ENCODE results near the gene OLAH. TPM values are rescaled to one million over a fixed set of nuclear protein-coding genes. Genes with fewer than 3 reads are reported as not detected.
"Not testable (repeated sequence)": the region's sequence is repeated elsewhere in the genome, so short reads cannot be mapped to it uniquely, and the experiment has no call there.

The OLAH gene
- total RNA-seq (not detected), polyA plus RNA-seq (not detected)

DNA sequence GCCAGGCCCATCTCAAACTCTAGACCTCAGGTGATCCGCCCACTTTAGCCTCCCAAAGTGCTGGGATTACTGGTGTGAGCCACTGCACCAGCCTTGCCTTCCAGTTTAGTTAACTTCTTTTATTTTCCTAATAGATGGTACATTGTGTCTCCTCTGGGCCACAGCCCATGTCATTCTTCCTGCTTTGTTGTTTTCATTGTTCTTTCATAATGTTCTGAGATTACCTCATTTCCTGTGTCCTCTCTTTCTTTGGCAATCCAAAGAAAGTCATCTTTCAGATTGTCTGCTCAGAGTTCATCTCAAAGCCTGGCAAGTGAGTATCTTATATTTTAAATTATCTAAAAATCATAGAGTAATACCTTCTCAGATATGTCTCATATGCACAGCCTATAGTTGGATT lies at the start of gene OLAH:
OLAH (plus strand) TSS at position 270 of the 400 bp plus-strand sequence. CDS start 3,346 bp downstream, outside the sequence.
- Mint-ChIP-seq H3K27me3 (peaks cover 18% of the 10 kb centered on the region), H3K9me3 (peaks cover 0 to 4% (median 0%) of the 10 kb centered on the region in 7 donors), H3K4me1 (peaks cover 0 to 4% (median 1%) of the 10 kb centered on the region in 4 donors), H3K27ac (no peak within 1 kb of the TSS), H3K4me3 (no peak within 1 kb of the TSS), H3K36me3 (no peaks in the 10 kb centered on the region)
- Histone ChIP-seq H3K27me3 (ENCODE audit: control insufficient read depth, insufficient read depth, low read length) (no peaks in the 10 kb centered on the region), H3K36me3 (ENCODE audit: control insufficient read depth, insufficient read depth, low read length) (no peaks in the 10 kb centered on the region), H3K9me3 (ENCODE audit: control insufficient read depth in 2 of 2, low read length in 2 of 2) (no peaks in the 10 kb centered on the region), H3K4me1 (ENCODE audit: control insufficient read depth, insufficient read depth, low read length, poor library complexity, severe bottlenecking) (no peaks in the 10 kb centered on the region), H3K27ac (ENCODE audit: insufficient read depth, low read length, poor library complexity, severe bottlenecking) (no peak within 1 kb of the TSS), H3K4me3 (ENCODE audit: low read depth, low read length) (no peak within 1 kb of the TSS)
- DNase-seq, result peak in 1 of 3 donors; percentile 54
- no peak for ATAC-seq (ENCODE audit: low read depth in 2 of 2)

DNA sequence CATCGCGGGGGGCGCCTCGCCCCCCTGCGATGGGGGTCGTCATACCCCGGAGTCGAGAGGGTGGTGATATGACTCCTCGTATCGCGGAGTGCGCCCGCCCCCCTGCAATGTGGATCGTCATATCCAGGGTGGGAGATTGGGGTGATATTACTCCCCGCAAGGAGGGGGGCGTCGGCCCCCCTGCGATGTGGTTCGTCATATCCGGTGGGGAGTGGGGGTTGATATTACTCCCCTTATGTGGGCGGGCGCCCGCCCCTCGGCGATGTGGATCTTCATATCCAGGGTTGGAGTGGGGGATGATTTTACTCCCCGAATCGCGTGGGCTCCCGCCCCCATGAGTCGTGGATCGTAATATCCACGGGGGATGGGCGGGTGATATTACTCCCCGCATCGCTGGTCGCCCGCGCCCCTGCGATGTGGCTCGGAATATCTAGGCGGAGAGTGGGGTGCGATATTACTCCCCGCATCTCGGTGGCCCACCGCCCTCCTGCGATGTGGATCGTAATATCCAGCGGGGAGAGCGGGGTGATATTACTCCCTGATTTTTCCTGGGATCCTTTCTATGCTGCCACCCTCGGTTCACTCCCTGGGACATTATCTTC lies 47.7 kb upstream of the OLAH start:
- Histone ChIP-seq H3K9me3 (ENCODE audit: control insufficient read depth in 2 of 2, low read length in 2 of 2) (no peaks in the 10 kb centered on the region), H3K36me3 (ENCODE audit: control insufficient read depth, insufficient read depth, low read length) (no peaks in the 10 kb centered on the region), H3K4me3 (ENCODE audit: low read depth, low read length) (no peak overlapping the region), H3K4me1 (ENCODE audit: control insufficient read depth, insufficient read depth, low read length, poor library complexity, severe bottlenecking) (no peaks in the 10 kb centered on the region), H3K27me3 (ENCODE audit: control insufficient read depth, insufficient read depth, low read length) (no peaks in the 10 kb centered on the region), H3K27ac (ENCODE audit: insufficient read depth, low read length, poor library complexity, severe bottlenecking) (no peak overlapping the region)
- Mint-ChIP-seq H3K9me3 (no peaks in the 10 kb centered on the region), H3K36me3 (no peaks in the 10 kb centered on the region), H3K27ac (no peak overlapping the region), H3K27me3 (no peaks in the 10 kb centered on the region), H3K4me3 (no peak overlapping the region), H3K4me1 (peaks cover 0 to 5% (median 0%) of the 10 kb centered on the region in 4 donors)
- DNase-seq, result no peak
- no peak for ATAC-seq (ENCODE audit: low read depth in 2 of 2)

DNA sequence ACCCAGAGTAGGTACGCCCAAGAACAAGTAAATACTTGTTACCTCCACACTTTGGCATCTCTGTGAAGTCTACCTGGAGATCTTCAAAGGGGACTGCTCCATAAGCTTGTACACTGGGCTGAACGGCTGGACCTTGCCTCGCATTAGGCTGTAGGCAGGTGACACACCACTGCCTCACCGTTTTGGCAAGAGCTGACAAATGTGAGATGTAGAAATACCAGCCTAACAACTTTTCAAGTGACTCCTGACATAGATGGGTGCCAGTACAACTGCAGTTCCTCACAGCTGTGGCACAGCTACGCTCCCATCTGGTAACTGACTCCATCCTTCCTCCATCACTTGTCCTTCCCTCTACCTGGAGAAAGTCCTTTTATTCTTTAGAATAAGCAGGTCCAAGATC lies 30.2 kb upstream of the OLAH start:
- DNase-seq; H3K4me3 ChIP-seq (ENCODE audit: low read depth, low read length); H3K27ac Mint-ChIP-seq; H3K36me3 ChIP-seq (ENCODE audit: control insufficient read depth, insufficient read depth, low read length); H3K4me3 Mint-ChIP-seq; H3K9me3 ChIP-seq (ENCODE audit: control insufficient read depth in 2 of 2, low read length in 2 of 2); H3K36me3 Mint-ChIP-seq; H3K27me3 Mint-ChIP-seq; H3K4me1 ChIP-seq (ENCODE audit: control insufficient read depth, insufficient read depth, low read length, poor library complexity, severe bottlenecking); H3K4me1 Mint-ChIP-seq; H3K27me3 ChIP-seq (ENCODE audit: control insufficient read depth, insufficient read depth, low read length); H3K27ac ChIP-seq (ENCODE audit: insufficient read depth, low read length, poor library complexity, severe bottlenecking); ATAC-seq (ENCODE audit: low read depth in 2 of 2); H3K9me3 Mint-ChIP-seq: not testable (repeated sequence)

DNA sequence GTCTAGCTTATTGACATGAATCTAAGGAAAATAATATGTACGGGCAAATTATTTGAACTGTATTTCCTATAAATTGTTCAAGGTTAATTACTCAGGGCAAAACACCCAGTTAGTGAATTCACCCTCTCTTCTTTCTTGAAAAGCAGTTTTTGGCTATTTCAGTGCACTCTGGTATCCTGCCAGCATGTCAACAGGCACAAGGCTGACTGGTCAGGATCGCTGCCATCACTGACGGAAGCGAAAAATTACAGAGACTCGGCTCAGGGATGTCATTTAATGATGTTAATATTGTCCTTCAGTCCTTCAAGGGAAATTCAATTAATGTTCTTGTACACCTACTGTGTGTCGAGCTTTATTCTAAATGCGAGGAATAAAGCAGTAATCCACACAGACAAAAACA lies 28.3 kb upstream of the OLAH start:
- H3K4me3 ChIP-seq (ENCODE audit: low read depth, low read length), result no peak overlapping the region
- H3K9me3 ChIP-seq (ENCODE audit: control insufficient read depth in 2 of 2, low read length in 2 of 2), result no peaks in the 10 kb centered on the region
- no peaks in the 10 kb centered on the region for H3K27me3 Mint-ChIP-seq
- H3K36me3 ChIP-seq (ENCODE audit: control insufficient read depth, insufficient read depth, low read length), result no peaks in the 10 kb centered on the region
- no peak for DNase-seq
- H3K36me3 Mint-ChIP-seq, result no peaks in the 10 kb centered on the region
- no peaks in the 10 kb centered on the region for H3K4me1 ChIP-seq (ENCODE audit: control insufficient read depth, insufficient read depth, low read length, poor library complexity, severe bottlenecking)
- no peaks in the 10 kb centered on the region for H3K27me3 ChIP-seq (ENCODE audit: control insufficient read depth, insufficient read depth, low read length)
- H3K27ac ChIP-seq (ENCODE audit: insufficient read depth, low read length, poor library complexity, severe bottlenecking), result no peak overlapping the region
- H3K9me3 Mint-ChIP-seq, result no peaks in the 10 kb centered on the region
- no peak overlapping the region for H3K4me3 Mint-ChIP-seq
- H3K27ac Mint-ChIP-seq, result no peak overlapping the region
- no peaks in the 10 kb centered on the region for H3K4me1 Mint-ChIP-seq
- ATAC-seq (ENCODE audit: low read depth in 2 of 2), result no peak

DNA sequence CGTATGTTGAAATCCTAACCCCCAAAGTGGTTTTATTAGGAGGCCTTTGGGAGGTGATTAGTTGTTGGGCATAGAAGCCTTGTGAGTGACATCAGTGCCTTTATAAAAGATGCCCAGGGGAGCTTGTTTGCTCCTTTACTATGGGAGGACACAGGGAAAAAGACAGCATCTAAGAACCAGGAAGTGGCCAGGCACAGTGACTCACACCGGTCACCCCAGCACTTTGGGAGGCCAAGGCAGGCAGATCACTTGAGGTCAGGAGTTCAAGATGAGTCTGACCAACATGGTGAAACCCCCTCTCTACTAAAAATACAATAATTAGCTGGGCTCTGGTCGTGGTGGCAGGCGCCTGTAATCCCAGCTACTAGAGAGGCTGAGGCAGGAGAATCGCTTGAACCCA lies 22.8 kb upstream of the OLAH start:
- not testable (repeated sequence) for ATAC-seq (ENCODE audit: low read depth in 2 of 2); H3K27me3 ChIP-seq (ENCODE audit: control insufficient read depth, insufficient read depth, low read length); H3K9me3 Mint-ChIP-seq; H3K4me1 ChIP-seq (ENCODE audit: control insufficient read depth, insufficient read depth, low read length, poor library complexity, severe bottlenecking); H3K4me3 ChIP-seq (ENCODE audit: low read depth, low read length); H3K36me3 ChIP-seq (ENCODE audit: control insufficient read depth, insufficient read depth, low read length); H3K4me3 Mint-ChIP-seq; H3K4me1 Mint-ChIP-seq; H3K27ac ChIP-seq (ENCODE audit: insufficient read depth, low read length, poor library complexity, severe bottlenecking); DNase-seq; H3K36me3 Mint-ChIP-seq; H3K9me3 ChIP-seq (ENCODE audit: control insufficient read depth in 2 of 2, low read length in 2 of 2); H3K27me3 Mint-ChIP-seq; H3K27ac Mint-ChIP-seq

DNA sequence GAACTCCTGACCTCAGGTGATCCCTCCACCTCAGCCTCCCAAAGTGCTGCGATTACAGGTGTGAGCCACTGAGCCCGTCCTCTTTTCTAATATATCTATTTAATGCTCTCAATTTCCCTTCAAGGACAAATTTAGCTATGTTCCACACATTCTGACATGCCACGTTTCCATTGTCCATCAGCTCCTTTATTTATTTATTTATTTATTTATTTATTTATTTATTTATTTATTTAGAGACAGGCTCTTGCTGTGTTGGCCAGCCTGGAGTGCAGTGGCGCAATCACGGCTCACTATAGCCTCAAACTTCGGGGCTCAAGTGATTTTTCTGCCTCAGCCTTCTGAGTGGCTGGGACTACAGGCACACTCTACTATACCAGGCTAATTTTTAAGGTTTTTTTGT lies 20.7 kb upstream of the OLAH start:
- DNase-seq; H3K27ac Mint-ChIP-seq; ATAC-seq (ENCODE audit: low read depth in 2 of 2); H3K36me3 Mint-ChIP-seq; H3K27me3 ChIP-seq (ENCODE audit: control insufficient read depth, insufficient read depth, low read length); H3K27ac ChIP-seq (ENCODE audit: insufficient read depth, low read length, poor library complexity, severe bottlenecking); H3K9me3 ChIP-seq (ENCODE audit: control insufficient read depth in 2 of 2, low read length in 2 of 2); H3K27me3 Mint-ChIP-seq; H3K9me3 Mint-ChIP-seq; H3K4me1 ChIP-seq (ENCODE audit: control insufficient read depth, insufficient read depth, low read length, poor library complexity, severe bottlenecking); H3K36me3 ChIP-seq (ENCODE audit: control insufficient read depth, insufficient read depth, low read length); H3K4me3 ChIP-seq (ENCODE audit: low read depth, low read length); H3K4me3 Mint-ChIP-seq: not testable (repeated sequence)
- H3K4me1 Mint-ChIP-seq, result peaks cover 0 to 10% (median 2%) of the 10 kb centered on the region in 4 donors

DNA sequence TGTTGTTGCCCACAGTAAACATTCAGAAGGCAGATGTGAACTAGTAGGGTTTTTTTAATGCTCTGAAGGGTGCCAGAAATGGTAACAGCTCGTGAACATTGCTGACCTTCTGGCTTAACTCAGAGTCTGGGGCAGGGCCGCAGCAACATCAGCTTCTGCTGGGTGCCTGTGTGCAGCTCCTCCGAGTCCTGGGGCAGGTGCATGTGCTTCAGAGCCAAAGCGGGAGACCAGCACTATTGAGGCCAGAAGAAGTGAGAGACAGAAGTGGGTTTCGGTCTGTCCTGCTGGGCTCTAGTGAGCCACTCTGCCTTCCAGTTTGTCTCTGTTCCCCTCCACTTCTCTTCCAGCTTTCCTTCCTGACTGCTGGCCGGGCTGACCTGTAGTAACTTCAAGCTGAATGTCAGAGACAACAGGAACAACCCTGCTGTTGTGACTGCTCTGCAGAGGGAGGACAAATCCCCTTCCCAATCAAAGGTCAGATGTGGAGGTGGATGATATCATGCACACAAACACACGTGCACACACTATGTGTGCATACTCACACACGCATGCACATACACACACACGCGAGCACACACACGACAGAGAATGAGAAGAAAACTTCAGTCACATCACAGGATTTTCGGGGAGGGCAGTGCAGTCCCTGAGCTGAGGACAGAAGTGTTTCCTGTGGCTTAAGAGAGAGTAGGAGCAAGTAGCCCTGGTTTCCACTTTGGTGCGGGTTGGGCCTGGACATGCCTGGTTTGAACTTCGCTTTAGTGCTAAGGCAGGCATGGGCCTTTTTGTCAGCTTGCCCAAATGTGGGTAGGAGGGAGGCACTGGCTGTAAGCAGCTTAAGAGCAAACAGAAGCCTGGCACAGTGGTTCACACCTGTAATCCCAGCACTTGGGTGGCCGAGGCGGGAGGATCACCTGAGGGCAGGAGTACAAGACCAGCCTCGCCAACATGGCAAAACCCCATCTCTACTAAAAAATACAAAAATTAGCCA lies 19.4 kb upstream of the OLAH start:
- H3K27me3 ChIP-seq (ENCODE audit: control insufficient read depth, insufficient read depth, low read length); H3K4me3 Mint-ChIP-seq; H3K4me1 ChIP-seq (ENCODE audit: control insufficient read depth, insufficient read depth, low read length, poor library complexity, severe bottlenecking); H3K4me3 ChIP-seq (ENCODE audit: low read depth, low read length); H3K9me3 ChIP-seq (ENCODE audit: control insufficient read depth in 2 of 2, low read length in 2 of 2); H3K9me3 Mint-ChIP-seq; H3K27ac ChIP-seq (ENCODE audit: insufficient read depth, low read length, poor library complexity, severe bottlenecking); ATAC-seq (ENCODE audit: low read depth in 2 of 2); H3K27me3 Mint-ChIP-seq; DNase-seq; H3K36me3 Mint-ChIP-seq; H3K36me3 ChIP-seq (ENCODE audit: control insufficient read depth, insufficient read depth, low read length): not testable (repeated sequence)
- Mint-ChIP-seq H3K27ac (peak overlapping the region in 1 of 3 donors; percentile 48), H3K4me1 (peaks cover 0 to 10% (median 2%) of the 10 kb centered on the region in 4 donors)
